Measurements from ENCODE around the gene DISC1. TPM values are rescaled to one million over a fixed set of nuclear protein-coding genes. Genes with fewer than 3 reads are reported as not detected.

Gene DISC1
- total RNA-seq, 1 donor from 2014 or later: 9.5 TPM

DNA sequence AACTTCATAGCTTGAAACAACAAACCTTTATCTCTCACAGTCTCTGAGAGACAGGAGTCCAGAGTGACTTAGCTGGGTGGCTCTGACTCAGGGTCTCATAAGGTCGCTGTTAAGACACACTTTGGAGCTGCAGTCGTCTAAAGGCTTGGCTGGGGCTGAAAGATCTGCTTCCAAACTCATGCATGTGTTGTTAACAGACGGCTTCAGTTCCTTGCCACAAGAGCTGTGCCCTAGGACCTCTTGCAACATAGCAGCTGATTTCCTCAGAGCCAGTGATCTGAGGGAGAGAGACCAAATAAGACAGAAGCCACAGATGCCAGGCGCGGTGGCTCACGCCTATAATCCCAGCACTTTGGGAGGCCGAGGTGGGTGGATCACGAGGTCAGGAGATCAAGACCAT lies 176.8 kb downstream of the DISC1 start:
- Histone ChIP-seq H3K9me3 (no peaks in the 10 kb centered on the region), H3K4me3 (no peak overlapping the region), H3K36me3 (no peaks in the 10 kb centered on the region), H3K27me3 (no peaks in the 10 kb centered on the region), H3K4me1 (no peaks in the 10 kb centered on the region), H3K27ac (no peak overlapping the region)
- TF ChIP-seq CTCF (IDR thresholded peaks at IDR 0.05): no peak
- intact Hi-C loops (cut with DNase I): no loop called here
- peak; percentile 73 for ATAC-seq
- DNase-seq: no peak

DNA sequence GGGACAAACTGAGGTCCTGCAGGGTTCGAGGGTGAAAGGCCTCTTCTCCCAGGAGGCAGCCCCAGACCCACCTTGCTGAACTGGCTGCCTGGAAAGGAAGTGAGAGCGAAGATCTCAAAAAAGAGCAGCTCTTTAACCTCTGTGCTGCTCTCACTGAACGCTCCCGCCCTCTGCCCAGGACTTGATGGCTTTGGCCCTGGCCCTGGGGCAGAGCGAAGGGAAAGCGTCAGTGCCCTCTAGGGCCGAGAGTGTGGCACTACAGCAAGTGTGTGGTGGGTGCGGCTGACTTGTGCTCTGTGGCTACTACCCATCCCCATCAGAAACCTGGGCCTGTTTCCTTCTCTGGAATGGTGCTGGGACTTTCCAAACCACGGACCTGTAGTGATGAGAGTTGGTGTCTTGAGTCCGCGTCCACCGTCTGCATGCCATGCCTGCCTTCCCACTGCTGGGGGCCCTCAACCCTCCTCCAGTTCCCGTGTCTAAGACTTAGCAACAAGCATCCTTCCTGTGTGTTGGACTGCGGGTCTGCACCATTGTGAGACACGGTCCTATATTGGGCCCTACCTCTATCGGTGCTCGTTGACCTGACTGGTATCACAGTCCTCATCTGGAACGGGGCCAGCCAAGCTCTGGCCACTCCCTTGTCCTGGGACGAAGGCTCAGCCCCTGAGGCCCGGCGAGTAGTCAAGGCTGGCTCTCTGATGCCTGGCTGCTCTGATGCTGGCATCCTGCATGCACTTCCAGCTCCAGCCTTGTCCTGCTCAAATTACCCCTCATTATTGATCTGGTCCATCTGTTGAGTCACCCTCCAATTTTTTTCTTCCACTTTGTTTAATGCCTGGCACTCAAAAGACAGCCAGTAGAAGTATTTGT lies 180.3 kb downstream of the DISC1 start:
- intact Hi-C loops (cut with DNase I): no loop called here
- Histone ChIP-seq H3K27me3 (no peaks in the 10 kb centered on the region), H3K9me3 (no peaks in the 10 kb centered on the region), H3K36me3 (no peaks in the 10 kb centered on the region), H3K27ac (no peak overlapping the region), H3K4me3 (no peak overlapping the region), H3K4me1 (no peaks in the 10 kb centered on the region)
- ATAC-seq (peak; percentile 91), DNase-seq (peak; percentile 72)
- TF ChIP-seq CTCF (IDR thresholded peaks at IDR 0.05): peak; percentile 56

GRCh38 chr1:231807541-231807940 lies 181.0 kb downstream of the DISC1 start:
- intact Hi-C loops (cut with DNase I): no loop called here
- H3K27me3 ChIP-seq: no peaks in the 10 kb centered on the region
- H3K4me3 ChIP-seq: no peak overlapping the region
- ATAC-seq: no peak
- no peak for DNase-seq
- H3K36me3 ChIP-seq: no peaks in the 10 kb centered on the region
- H3K27ac ChIP-seq: no peak overlapping the region
- TF ChIP-seq CTCF (IDR thresholded peaks at IDR 0.05): no peak
- no peaks in the 10 kb centered on the region for H3K4me1 ChIP-seq
- no peaks in the 10 kb centered on the region for H3K9me3 ChIP-seq

- no peak for TF ChIP-seq CTCF (IDR thresholded peaks at IDR 0.05)
- intact Hi-C loops (cut with DNase I): no loop called here
Observed at GRCh38 chr1:231808116-231808515, 181.5 kb downstream of the DISC1 start.

GRCh38 chr1:231808990-231809389 lies 182.4 kb downstream of the DISC1 start:
- H3K4me1 ChIP-seq: no peaks in the 10 kb centered on the region
- intact Hi-C loops (cut with DNase I): no loop called here
- peak; percentile 54 for ATAC-seq
- no peaks in the 10 kb centered on the region for H3K9me3 ChIP-seq
- no peak for DNase-seq
- no peaks in the 10 kb centered on the region for H3K36me3 ChIP-seq
- no peak for TF ChIP-seq CTCF (IDR thresholded peaks at IDR 0.05)
- no peaks in the 10 kb centered on the region for H3K27me3 ChIP-seq
- H3K27ac ChIP-seq: no peak overlapping the region
- no peak overlapping the region for H3K4me3 ChIP-seq

More at GRCh38 chr1:231808116-231808515, 181.5 kb downstream of the DISC1 start:
- DNase-seq (no peak), ATAC-seq (no peak)
- Histone ChIP-seq H3K4me3 (no peak overlapping the region), H3K36me3 (no peaks in the 10 kb centered on the region), H3K9me3 (no peaks in the 10 kb centered on the region), H3K27ac (no peak overlapping the region), H3K27me3 (no peaks in the 10 kb centered on the region), H3K4me1 (no peaks in the 10 kb centered on the region)
